Prostate gland (tissue), 2 donors: Measurements from ENCODE around the gene KDR.

Source experiments
- CTCF ChIP-seq, 4 experiments: fragments of 200-600 bp in 2 of 4; fragments of 450-650 bp in 2 of 4; sonication (generic) in 2 of 4; IDR thresholded peaks; 1 replicate in 3 of 4; 2 replicates in 1 of 4; pipeline ENCODE4 v1.5.1; 2016 to 2019; ENCODE audit warnings: antibody characterized with exemption in 4 of 4, mild to moderate bottlenecking in 2 of 4, moderate library complexity in 2 of 4
- POLR2A ChIP-seq: fragments of 450-650 bp; IDR thresholded peaks from one replicate; pipeline ENCODE4 v1.6.1; 2016; ENCODE audit warnings: antibody characterized with exemption, mild to moderate bottlenecking

GRCh38 chr4:55066018-55066417, 59.4 kb downstream of the KDR start:
- no peak for TF ChIP-seq CTCF (IDR thresholded peaks at IDR 0.05)
- no peak for TF ChIP-seq POLR2A
